ENCODE results near the gene SHC2.
A peak's percentile ranks its signal among the peaks of the same experiment; 100 is the strongest.

- TF ChIP-seq JUND (IDR thresholded peaks at IDR 0.05; ENCODE audit: borderline replicate concordance, low read depth, low read length) = no peak
- no peak for TF ChIP-seq JUND (tag; IDR thresholded peaks at IDR 0.05; ENCODE audit: borderline replicate concordance, low read depth, low read length)
- TF ChIP-seq POLR2AphosphoS5 (IDR thresholded peaks at IDR 0.05; ENCODE audit: control insufficient read depth, insufficient read depth, low read depth, low read length) = no peak
- TF ChIP-seq REST (IDR thresholded peaks at IDR 0.05; ENCODE audit: borderline replicate concordance) = no peak
- TF ChIP-seq REST (CRISPR knock-in tag; IDR thresholded peaks at IDR 0.05; ENCODE audit: low read depth) = no peak
- TF ChIP-seq YY1 (IDR thresholded peaks at IDR 0.05; ENCODE audit: borderline replicate concordance in 1 of 3, control insufficient read depth in 1 of 3, extremely low read depth in 1 of 3, insufficient read depth in 3 of 3, insufficient read length in 1 of 3, insufficient replicate concordance in 2 of 3, low read depth in 1 of 3, low read length in 2 of 3) = peak in 1 of 3 experiments; percentile 41
Measured at GRCh38 chr19:460877-461720, at the start of gene SHC2.

Data from K562 (cell line).